Esophagus squamous epithelium (tissue), 5 donors: ENCODE data around the gene DOCK10. TPM values are rescaled to one million over a fixed set of nuclear protein-coding genes. Genes with fewer than 3 reads are reported as not detected.

Experiments used
- DNase-seq: peaks from one replicate; lab custom pipeline; 2025; lab: John Stamatoyannopoulos, UW
- H3K27ac ChIP-seq, 4 donors: fragments of 200-600 bp; sonication (generic); one replicate each; pipeline ENCODE4 v1.5.1; 2016 to 2019; ENCODE audit warnings: mild to moderate bottlenecking in 1 of 4
- H3K27me3 ChIP-seq, 4 donors: fragments of 200-600 bp; sonication (generic); 1 replicate in 3 of 4; 2 replicates in 1 of 4; pipeline versions ENCODE4 v1.5.1 to v1.6.0; 2017 to 2021; ENCODE audit warnings: antibody characterized with exemption in 1 of 4
- H3K36me3 ChIP-seq, 3 donors: fragments of 200-600 bp; sonication (generic); one replicate each; pipeline ENCODE4 v1.5.1; 2016 to 2019
- H3K4me1 ChIP-seq, 3 donors: fragments of 200-600 bp; sonication (generic); one replicate each; pipeline ENCODE4 v1.5.1; 2017 to 2019
- H3K4me3 ChIP-seq, 4 donors: fragments of 200-600 bp; sonication (generic); 1 replicate in 3 of 4; 2 replicates in 1 of 4; pipeline ENCODE4 v1.5.1; 2016 to 2019; ENCODE audit warnings: mild to moderate bottlenecking in 2 of 4, moderate library complexity in 1 of 4
- H3K9me3 ChIP-seq, 3 donors: fragments of 200-600 bp; sonication (generic); one replicate each; pipeline ENCODE4 v1.5.1; 2016 to 2019
- POLR2A ChIP-seq, 4 donors: fragments of 450-650 bp; IDR thresholded peaks; one replicate each; pipeline ENCODE4 v1.6.1; 2017; ENCODE audit warnings: antibody characterized with exemption in 4 of 4, mild to moderate bottlenecking in 4 of 4, moderate library complexity in 3 of 4
- WGBS, 2 donors: methylation state at CpG; one replicate each; pipeline ENCODE4 v1.1.5; 2018; 5-methylcytosine and 5-hydroxymethylcytosine counted together
- intact Hi-C: fragments of 100-400 bp; cut with DNase I; formaldehyde crosslinking; loops from one replicate; pipeline ENCODE4 v1.15.0; 2022
- total RNA-seq, 4 donors: library from RNA; depleted of rRNA; stranded (reverse); fragments of >200 nt; gene quantifications; one replicate each; pipeline ENCODE4 v1.1.0, GENCODE V29; 2016
- TF ChIP-seq, protein P1 (sequence below), 6 experiments: fragments of 450-650 bp in 4 of 6; fragments of 200-600 bp in 2 of 6; sonication (generic) in 2 of 6; IDR thresholded peaks; one replicate each; pipeline ENCODE4 v1.5.1; 2016 to 2019; ENCODE audit warnings: antibody characterized with exemption in 6 of 6, mild to moderate bottlenecking in 4 of 6, moderate library complexity in 4 of 6
- donor health status: DM: yes; HTN: yes; CAD: no.

Gene DOCK10
- total RNA-seq, 4 donors from 2014 or later, result 9.2 to 16.6 (median 11.7) TPM

DNA sequence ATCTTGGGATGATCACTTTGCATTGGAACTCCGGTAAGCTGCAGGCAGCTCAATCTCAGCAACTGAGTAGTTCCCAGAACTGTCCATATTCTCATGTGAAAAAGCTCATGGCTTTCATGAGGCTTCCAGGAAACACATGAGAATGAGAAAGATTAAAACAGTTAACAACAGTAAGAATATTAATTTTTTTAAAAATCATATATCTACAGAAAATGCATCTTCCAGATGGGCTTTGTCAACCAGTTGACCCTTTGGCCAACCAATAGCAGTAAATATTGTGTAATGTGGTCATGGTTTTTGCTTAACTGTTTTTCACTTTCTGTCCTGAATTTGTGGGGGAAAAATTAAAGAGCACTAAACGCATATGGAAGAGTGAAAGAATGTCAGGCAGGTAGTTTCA is 194.9 kb downstream of the DOCK10 start:
- no peak overlapping the region for H3K4me3 ChIP-seq
- peaks cover 0 to 26% (median 11%) of the 10 kb centered on the region in 3 donors for H3K4me1 ChIP-seq
- peaks cover 0 to 32% (median 0%) of the 10 kb centered on the region in 3 donors for H3K36me3 ChIP-seq
- H3K27me3 ChIP-seq, result no peaks in the 10 kb centered on the region
- no peaks in the 10 kb centered on the region for H3K9me3 ChIP-seq
- TF ChIP-seq, protein P1, sequence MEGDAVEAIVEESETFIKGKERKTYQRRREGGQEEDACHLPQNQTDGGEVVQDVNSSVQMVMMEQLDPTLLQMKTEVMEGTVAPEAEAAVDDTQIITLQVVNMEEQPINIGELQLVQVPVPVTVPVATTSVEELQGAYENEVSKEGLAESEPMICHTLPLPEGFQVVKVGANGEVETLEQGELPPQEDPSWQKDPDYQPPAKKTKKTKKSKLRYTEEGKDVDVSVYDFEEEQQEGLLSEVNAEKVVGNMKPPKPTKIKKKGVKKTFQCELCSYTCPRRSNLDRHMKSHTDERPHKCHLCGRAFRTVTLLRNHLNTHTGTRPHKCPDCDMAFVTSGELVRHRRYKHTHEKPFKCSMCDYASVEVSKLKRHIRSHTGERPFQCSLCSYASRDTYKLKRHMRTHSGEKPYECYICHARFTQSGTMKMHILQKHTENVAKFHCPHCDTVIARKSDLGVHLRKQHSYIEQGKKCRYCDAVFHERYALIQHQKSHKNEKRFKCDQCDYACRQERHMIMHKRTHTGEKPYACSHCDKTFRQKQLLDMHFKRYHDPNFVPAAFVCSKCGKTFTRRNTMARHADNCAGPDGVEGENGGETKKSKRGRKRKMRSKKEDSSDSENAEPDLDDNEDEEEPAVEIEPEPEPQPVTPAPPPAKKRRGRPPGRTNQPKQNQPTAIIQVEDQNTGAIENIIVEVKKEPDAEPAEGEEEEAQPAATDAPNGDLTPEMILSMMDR (IDR thresholded peaks at IDR 0.05), result no peak
- no peak for TF ChIP-seq POLR2A (IDR thresholded peaks at IDR 0.05)
- 89 to 90% methylated on average over 2 of the region's 2 CpGs for WGBS, 2 donors
- intact Hi-C loops, result no loop called here
- DNase-seq, result no peak
- no peak overlapping the region for H3K27ac ChIP-seq

DNA sequence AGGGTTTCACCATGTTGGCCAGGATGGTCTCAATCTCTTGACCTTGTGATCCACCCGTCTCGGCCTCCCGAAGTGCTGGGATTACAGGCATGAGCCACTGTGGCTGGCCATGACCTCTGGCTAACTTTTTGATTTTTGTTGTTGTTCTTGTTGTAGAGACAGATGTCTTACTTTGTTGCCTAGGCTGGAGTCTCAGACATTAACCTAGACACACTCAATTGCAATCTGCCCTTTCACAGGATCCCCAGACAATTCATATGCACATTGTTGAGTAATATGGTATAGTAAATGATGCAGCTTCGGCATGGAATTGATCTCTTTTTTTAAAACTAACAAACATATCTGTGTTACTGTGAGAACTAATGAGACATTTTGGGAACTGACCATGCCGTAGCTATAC is 195.6 kb downstream of the DOCK10 start:
- Histone ChIP-seq H3K36me3 (peaks cover 0 to 30% (median 0%) of the 10 kb centered on the region in 3 donors), H3K27ac (no peak overlapping the region), H3K4me3 (no peak overlapping the region), H3K27me3 (no peaks in the 10 kb centered on the region), H3K4me1 (peaks cover 0 to 26% (median 11%) of the 10 kb centered on the region in 3 donors), H3K9me3 (no peaks in the 10 kb centered on the region)
- no peak for DNase-seq
- 81 to 93% methylated on average over 5 of the region's 5 CpGs for WGBS, 2 donors
- intact Hi-C loops, result no loop called here
- TF ChIP-seq, protein P1 (IDR thresholded peaks at IDR 0.05), result no peak
- TF ChIP-seq POLR2A (IDR thresholded peaks at IDR 0.05), result no peak

DNA sequence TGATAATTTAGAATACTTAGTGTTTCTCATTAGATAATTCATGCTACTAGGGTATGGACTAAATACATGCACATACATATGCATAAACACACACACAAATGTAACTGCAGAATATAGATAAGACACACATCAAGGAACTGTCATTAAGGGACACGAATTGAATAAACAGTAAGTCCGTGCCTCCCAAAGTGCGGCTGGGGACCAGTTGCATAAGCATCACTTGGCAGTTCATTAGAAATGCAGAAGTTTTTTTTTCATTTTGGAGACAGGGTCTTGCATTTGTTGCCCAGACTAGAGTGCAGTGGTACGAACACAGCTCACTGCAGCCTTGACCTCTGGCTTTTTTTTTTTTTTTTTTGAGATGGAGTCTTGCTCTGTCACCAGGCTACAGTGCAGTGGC is 196.1 kb downstream of the DOCK10 start:
- Histone ChIP-seq H3K9me3 (no peaks in the 10 kb centered on the region), H3K27ac (no peak overlapping the region), H3K4me3 (no peak overlapping the region), H3K27me3 (no peaks in the 10 kb centered on the region), H3K36me3 (peaks cover 0 to 34% (median 0%) of the 10 kb centered on the region in 3 donors), H3K4me1 (peaks cover 0 to 26% (median 11%) of the 10 kb centered on the region in 3 donors)
- intact Hi-C loops, result no loop called here
- 80 to 84% methylated on average over 4 of the region's 4 CpGs for WGBS, 2 donors
- no peak for TF ChIP-seq POLR2A (IDR thresholded peaks at IDR 0.05)
- TF ChIP-seq, protein P1 (IDR thresholded peaks at IDR 0.05), result no peak
- DNase-seq, result no peak

DNA sequence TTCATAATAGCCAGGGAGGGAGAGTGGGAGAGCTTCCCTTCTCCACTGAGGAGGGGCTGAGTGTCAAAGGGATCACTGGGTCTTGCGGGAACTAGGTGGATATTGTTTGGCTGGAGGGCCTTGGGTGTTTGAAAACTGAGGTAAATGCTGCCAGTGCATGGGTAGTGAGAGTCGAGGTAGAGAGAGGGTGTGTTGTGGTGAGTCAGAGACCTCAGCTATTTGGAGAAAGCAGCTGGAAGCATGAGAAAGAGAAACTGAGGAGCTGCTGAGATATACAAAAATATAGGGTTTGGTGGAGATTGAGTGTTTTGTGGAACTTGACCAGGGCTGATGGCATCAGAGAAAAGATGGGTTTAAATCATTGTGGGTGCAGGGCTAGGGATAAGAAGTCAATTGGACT is 199.1 kb downstream of the DOCK10 start:
- H3K36me3 ChIP-seq, result peaks cover 0 to 41% (median 0%) of the 10 kb centered on the region in 3 donors
- no peaks in the 10 kb centered on the region for H3K9me3 ChIP-seq
- no peak for DNase-seq
- H3K27ac ChIP-seq, result no peak overlapping the region
- WGBS, 2 donors, result 63 to 70% methylated on average over 1 to 2 of the region's 2 CpGs
- H3K4me3 ChIP-seq, result no peak overlapping the region
- H3K27me3 ChIP-seq, result no peaks in the 10 kb centered on the region
- peaks cover 0 to 6% (median 2%) of the 10 kb centered on the region in 3 donors for H3K4me1 ChIP-seq
- intact Hi-C loops, result no loop called here
- TF ChIP-seq, protein P1 (IDR thresholded peaks at IDR 0.05), result no peak
- no peak for TF ChIP-seq POLR2A (IDR thresholded peaks at IDR 0.05)

DNA sequence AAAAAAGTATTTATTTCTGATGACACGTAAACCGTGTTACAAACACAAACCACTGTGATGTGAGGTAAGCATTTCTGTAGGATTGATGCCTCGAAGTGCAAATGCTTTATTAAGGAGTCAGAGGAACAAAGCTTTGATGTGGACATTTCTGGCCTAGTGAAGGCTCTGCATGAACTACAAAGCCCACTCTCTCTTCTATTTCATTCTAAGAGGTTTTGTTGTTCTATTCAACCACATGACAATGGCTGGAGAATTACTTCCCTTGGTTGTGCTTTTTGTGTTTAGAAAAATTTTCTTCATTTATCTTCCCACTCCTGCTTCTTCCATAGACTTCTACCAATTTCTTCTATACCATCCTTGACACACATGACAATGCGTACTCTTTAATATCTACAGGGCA is 200.4 kb downstream of the DOCK10 start:
- Histone ChIP-seq H3K36me3 (peaks cover 0 to 48% (median 0%) of the 10 kb centered on the region in 3 donors), H3K4me1 (no peaks in the 10 kb centered on the region), H3K4me3 (no peak overlapping the region), H3K27ac (no peak overlapping the region), H3K9me3 (no peaks in the 10 kb centered on the region), H3K27me3 (no peaks in the 10 kb centered on the region)
- no peak for DNase-seq
- WGBS, 2 donors, result 88 to 97% methylated on average over 4 of the region's 4 CpGs
- intact Hi-C loops, result no loop called here
- TF ChIP-seq POLR2A (IDR thresholded peaks at IDR 0.05), result no peak

DNA sequence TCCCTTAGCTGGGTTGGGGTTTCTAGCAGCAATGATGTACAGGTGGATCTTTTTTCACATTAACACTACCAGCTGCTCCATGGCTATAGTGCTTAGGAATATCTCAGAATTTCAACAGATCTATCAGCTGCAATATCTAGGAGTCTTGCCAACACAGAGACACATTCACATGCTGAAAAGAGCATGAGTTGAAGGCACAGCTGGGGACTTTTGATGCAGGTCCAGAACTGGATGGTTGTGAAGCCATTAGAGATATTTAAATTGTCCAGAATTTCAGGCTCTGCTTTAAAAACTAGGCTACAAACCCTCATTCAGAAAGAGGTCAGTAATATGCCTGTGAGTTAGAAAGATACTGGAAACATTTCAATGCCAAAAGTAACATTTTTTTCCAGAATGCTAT is 203.9 kb downstream of the DOCK10 start:
- Histone ChIP-seq H3K4me3 (no peak overlapping the region), H3K27me3 (no peaks in the 10 kb centered on the region), H3K9me3 (no peaks in the 10 kb centered on the region), H3K36me3 (peaks cover 0 to 48% (median 0%) of the 10 kb centered on the region in 3 donors), H3K4me1 (no peaks in the 10 kb centered on the region), H3K27ac (no peak overlapping the region)
- DNase-seq, result no peak
- intact Hi-C loops, result no loop called here
- TF ChIP-seq POLR2A (IDR thresholded peaks at IDR 0.05), result no peak
- TF ChIP-seq, protein P1 (IDR thresholded peaks at IDR 0.05), result no peak
